GM23248 (cell line): Measurements from ENCODE around the gene FARP1. TPM values are rescaled to one million over a fixed set of nuclear protein-coding genes. Genes with fewer than 3 reads are reported as not detected.

Experiments used
- DNase-seq: peaks from one replicate; pipeline ENCODE4 v3.0.0-alpha.2; 2015
- H2AFZ ChIP-seq: fragments of 200-600 bp; sonication (generic); 2 replicates; pipeline ENCODE4 v1.6.1; 2016; ENCODE audit warnings: antibody characterized with exemption
- H3F3A ChIP-seq: fragments of 200-600 bp; sonication (generic); 2 replicates; pipeline ENCODE4 v1.6.1; 2016; ENCODE audit warnings: mild to moderate bottlenecking, antibody characterized with exemption, mixed run types; ENCODE audit not compliant: insufficient read depth
- H3K27ac ChIP-seq: fragments of 200-600 bp; sonication (generic); 2 replicates; pipeline ENCODE4 v1.5.1; 2016; ENCODE audit warnings: mild to moderate bottlenecking
- H3K27me3 ChIP-seq: fragments of 200-600 bp; sonication (generic); replicated peaks from 2 replicates; pipeline ENCODE4 v1.6.1; 2016; ENCODE audit warnings: mild to moderate bottlenecking; ENCODE audit not compliant: insufficient read depth
- H3K36me3 ChIP-seq: fragments of 200-600 bp; sonication (generic); 2 replicates; pipeline ENCODE4 v1.6.1; 2016; ENCODE audit warnings: low read depth, mild to moderate bottlenecking
- H3K4me1 ChIP-seq: fragments of 200-600 bp; sonication (generic); 2 replicates; pipeline ENCODE4 v1.6.1; 2016; ENCODE audit warnings: mild to moderate bottlenecking; ENCODE audit not compliant: insufficient read depth
- H3K4me2 ChIP-seq: fragments of 200-600 bp; sonication (generic); one replicate; pipeline ENCODE4 v1.6.1; 2016; ENCODE audit warnings: mild to moderate bottlenecking; ENCODE audit not compliant: unreplicated experiment
- H3K4me3 ChIP-seq: fragments of 200-600 bp; sonication (generic); 2 replicates; pipeline ENCODE4 v1.5.1; 2016; ENCODE audit warnings: mild to moderate bottlenecking
- H3K79me2 ChIP-seq: fragments of 200-600 bp; sonication (generic); 2 replicates; pipeline ENCODE4 v1.6.1; 2016; ENCODE audit warnings: mild to moderate bottlenecking; ENCODE audit not compliant: insufficient read depth
- H3K9ac ChIP-seq: fragments of 200-600 bp; sonication (generic); 2 replicates; pipeline ENCODE4 v1.6.1; 2016; ENCODE audit warnings: mild to moderate bottlenecking
- H3K9me2 ChIP-seq: fragments of 200-600 bp; sonication (generic); 2 replicates; pipeline ENCODE4 v1.6.1; 2016; ENCODE audit warnings: mixed run types, mild to moderate bottlenecking, moderate library complexity; ENCODE audit not compliant: insufficient read depth
- H3K9me3 ChIP-seq: fragments of 200-600 bp; sonication (generic); one replicate; pipeline ENCODE4 v1.6.1; 2017; ENCODE audit warnings: low read depth
- H4K20me1 ChIP-seq: fragments of 200-600 bp; sonication (generic); 2 replicates; pipeline ENCODE4 v1.6.0; 2016; ENCODE audit not compliant: insufficient read depth
- EZH2 ChIP-seq: fragments of 200-600 bp; sonication (generic); IDR thresholded peaks from 2 replicates; pipeline ENCODE4 v1.6.1; 2018; ENCODE audit warnings: antibody characterized with exemption, mild to moderate bottlenecking; ENCODE audit not compliant: insufficient read depth, poor library complexity, severe bottlenecking
- EZH2phosphoT487 ChIP-seq: fragments of 200-600 bp; sonication (generic); IDR thresholded peaks from 2 replicates; pipeline ENCODE4 v1.6.1; 2018; ENCODE audit warnings: antibody characterized with exemption, moderate library complexity, mild to moderate bottlenecking, low read depth; ENCODE audit not compliant: insufficient read depth
- WGBS, 2 experiments: methylation state at CpG; one replicate each; pipeline ENCODE4 v1.1.6; 2015 to 2017; ENCODE audit warnings: low lambda C conversion rate in 2 of 2, low coverage in 1 of 2; ENCODE audit errors: missing lambda C conversion rate in 2 of 2; 5-methylcytosine and 5-hydroxymethylcytosine counted together
- in situ Hi-C: fragments of 300-500 bp; cut with MboI; formaldehyde crosslinking; loops from 2 replicates; pipeline ENCODE4 v1.15.0; 2020
- polyA plus RNA-seq: library from polyadenylated mRNA; unstranded; fragments of >200 nt; fragmentation: Nextera tagmentation; extraction: Ambion mirVana; gene quantifications from 2 replicates; pipeline ENCODE4 v1.2.1, GENCODE V29; 2016
- total RNA-seq: library from RNA; depleted of rRNA; stranded (reverse); fragments of >200 nt; shearing (Covaris generic); gene quantifications from 2 replicates; pipeline ENCODE4 v1.2.3, GENCODE V29; 2014

The FARP1 gene
- total and polyA plus RNA-seq, 2 experiments from 2014 or later: 53.7 to 56.6 TPM

GRCh38 chr13:98377635-98378378 lies 234.9 kb downstream of the FARP1 start:
- Histone ChIP-seq H3K4me1 (no peaks in the 10 kb centered on the region), H3F3A (no peaks in the 10 kb centered on the region), H3K79me2 (peaks cover 42% of the 10 kb centered on the region), H3K4me2 (no peak overlapping the region), H3K36me3 (peaks cover 10% of the 10 kb centered on the region), H3K27me3 (no peaks in the 10 kb centered on the region), H3K9me3 (no peaks in the 10 kb centered on the region), H3K9me2 (no peaks in the 10 kb centered on the region), H4K20me1 (no peaks in the 10 kb centered on the region), H3K9ac (no peak overlapping the region), H2AFZ (no peak overlapping the region), H3K4me3 (no peak overlapping the region), H3K27ac (no peak overlapping the region)
- TF ChIP-seq EZH2 (no peak), EZH2phosphoT487 (no peak)
- 95 to 96% methylated on average over 13 of the region's 13 CpGs for WGBS, 2 experiments
- in situ Hi-C loops: no loop called here
- no peak for DNase-seq

GRCh38 chr13:98384739-98385138 lies 241.8 kb downstream of the FARP1 start:
- peak; percentile 56 for DNase-seq

GRCh38 chr13:98385606-98386005 lies 242.7 kb downstream of the FARP1 start:
- no peak overlapping the region for H2AFZ ChIP-seq
- 0 out of 2 replicates have a peak, but pooled peaks cover 5% of the 10 kb centered on the region for H3K79me2 ChIP-seq
- H3K36me3 ChIP-seq: peaks cover 44% of the 10 kb centered on the region
- H3K4me3 ChIP-seq: no peak overlapping the region
- H4K20me1 ChIP-seq: no peaks in the 10 kb centered on the region
- no peak overlapping the region for H3K4me2 ChIP-seq
- H3K9me3 ChIP-seq: no peaks in the 10 kb centered on the region
- in situ Hi-C loops: no loop called here
- DNase-seq: no peak
- no peaks in the 10 kb centered on the region for H3F3A ChIP-seq
- no peak overlapping the region for H3K9ac ChIP-seq
- H3K27ac ChIP-seq: no peak overlapping the region
- H3K27me3 ChIP-seq: no peaks in the 10 kb centered on the region
- no peaks in the 10 kb centered on the region for H3K9me2 ChIP-seq
- H3K4me1 ChIP-seq: peaks cover 11% of the 10 kb centered on the region
- WGBS, 2 experiments: 91 to 95% methylated on average over 10 of the region's 10 CpGs
- TF ChIP-seq EZH2 (no peak), EZH2phosphoT487 (no peak)

More at GRCh38 chr13:98384739-98385138, 241.8 kb downstream of the FARP1 start:
- no peaks in the 10 kb centered on the region for H3K9me3 ChIP-seq
- 0 out of 2 replicates have a peak, but pooled peaks cover 5% of the 10 kb centered on the region for H3K79me2 ChIP-seq
- no peak overlapping the region for H3K4me2 ChIP-seq
- H3K9ac ChIP-seq: no peak overlapping the region; the same call in 1 of the 2 replicates
- H3K36me3 ChIP-seq: peaks cover 37% of the 10 kb centered on the region
- H2AFZ ChIP-seq: no peak overlapping the region
- H3K27me3 ChIP-seq: no peaks in the 10 kb centered on the region
- 77 to 78% methylated on average over 5 of the region's 5 CpGs for WGBS, 2 experiments
- TF ChIP-seq EZH2phosphoT487 (no peak), EZH2 (no peak)
- no peak overlapping the region for H3K27ac ChIP-seq
- no peaks in the 10 kb centered on the region for H3F3A ChIP-seq
- no peaks in the 10 kb centered on the region for H4K20me1 ChIP-seq
- no peaks in the 10 kb centered on the region for H3K9me2 ChIP-seq
- H3K4me3 ChIP-seq: no peak overlapping the region
- in situ Hi-C loops: no loop called here
- peaks cover 11% of the 10 kb centered on the region for H3K4me1 ChIP-seq

- H2AFZ ChIP-seq: no peak overlapping the region
- H3K27ac ChIP-seq: no peak overlapping the region
- no peaks in the 10 kb centered on the region for H3K27me3 ChIP-seq
- H3F3A ChIP-seq: no peaks in the 10 kb centered on the region
- no peak for DNase-seq
- in situ Hi-C loops: no loop called here
- no peak for TF ChIP-seq EZH2
- TF ChIP-seq EZH2phosphoT487: no peak
- H3K4me2 ChIP-seq: no peak overlapping the region
- no peak overlapping the region for H3K4me3 ChIP-seq
- no peaks in the 10 kb centered on the region for H4K20me1 ChIP-seq
- WGBS, 2 experiments: 95 to 97% methylated on average over 8 of the region's 8 CpGs
- H3K9me2 ChIP-seq: no peaks in the 10 kb centered on the region
- H3K9ac ChIP-seq: no peak overlapping the region
- H3K9me3 ChIP-seq: no peaks in the 10 kb centered on the region
- H3K4me1 ChIP-seq: peaks cover 11% of the 10 kb centered on the region
- H3K79me2 ChIP-seq: 0 out of 2 replicates have a peak, but pooled peaks cover 5% of the 10 kb centered on the region
- H3K36me3 ChIP-seq: peaks cover 43% of the 10 kb centered on the region
Measured at GRCh38 chr13:98386637-98387036, 243.7 kb downstream of the FARP1 start.
